HepG2 (cell line): ENCODE measurements around the gene IPO13. TPM values are rescaled to one million over a fixed set of nuclear protein-coding genes. Genes with fewer than 3 reads are reported as not detected.

Experiments used
- ATAC-seq: fragments of 200-7000 bp; cut with Tn5 transposase; 3 replicates; pipeline ENCODE4 v1.9.1; 2020; ENCODE audit warnings: mild to moderate bottlenecking, moderate library complexity
- BruUV-seq: library from RNA; stranded (reverse); fragments of 400-500 nt; replicated peaks from 2 replicates; lab custom pipeline; 2021; lab: Mats Ljungman, UMichigan
- CTCF ChIA-PET: fragments of 300-600 bp; formaldehyde crosslinking; extraction: SDS; loops from one replicate; lab custom pipeline; 2021; ENCODE audit warnings: low total read pairs, inconsistent platforms, low intra/inter-chr PET ratio; lab: Yijun Ruan, JAX
- POLR2A ChIA-PET: fragments of 350-600 bp; sonication (Branson Sonifier 250); formaldehyde crosslinking; loops from one replicate; lab custom pipeline; 2020; ENCODE audit warnings: antibody characterized with exemption, inconsistent platforms; lab: Yijun Ruan, JAX
- DNase-seq: peaks from one replicate; pipeline ENCODE4 v3.0.0-alpha.2; 2015; ENCODE audit warnings: low spot score
- FAIRE-seq: peaks from 3 replicates; lab custom pipeline; 2011; peaks lifted over from hg19 to GRCh38; lab: Jason Lieb, UNC
- H2AFZ ChIP-seq: one replicate; pipeline ENCODE4 v1.6.1; 2011; ENCODE audit warnings: low read length, inconsistent platforms
- H3K27ac ChIP-seq: fragments of 300-600 bp; 3 replicates; pipeline ENCODE4 v1.8.0; 2011; ENCODE audit warnings: mixed run types, mild to moderate bottlenecking, mixed read lengths, low read length, inconsistent platforms; ENCODE audit not compliant: insufficient read depth; ENCODE audit errors: extremely low read length
- H3K27me3 ChIP-seq, 2 experiments: fragments of 200-600 bp in 1 of 2; 2 replicates in 1 of 2; 3 replicates in 1 of 2; pipeline versions ENCODE4 v1.6.0 to v1.8.0; 2011; ENCODE audit warnings: low read length in 2 of 2, mild to moderate bottlenecking in 2 of 2, moderate library complexity in 2 of 2, inconsistent platforms in 1 of 2; ENCODE audit not compliant: insufficient read depth in 2 of 2, control insufficient read depth in 1 of 2
- H3K36me3 ChIP-seq, 2 experiments: fragments of 200-600 bp in 1 of 2; replicated peaks in 1 of 2; 2 replicates in 1 of 2; 3 replicates in 1 of 2; pipeline versions ENCODE4 v1.5.1 to v1.8.0; 2011; ENCODE audit warnings: low read length in 2 of 2, inconsistent platforms in 1 of 2; ENCODE audit not compliant: insufficient read depth in 2 of 2, control insufficient read depth in 1 of 2
- H3K4me1 ChIP-seq: 2 replicates; pipeline ENCODE4 v1.5.1; 2012; ENCODE audit warnings: low read length, inconsistent platforms; ENCODE audit not compliant: insufficient read depth
- H3K4me2 ChIP-seq: 2 replicates; pipeline ENCODE4 v1.6.0; 2011; ENCODE audit warnings: low read depth, low read length, inconsistent platforms
- H3K4me3 ChIP-seq, 3 experiments: fragments of 200-600 bp in 1 of 3; sonication (generic), shearing (Covaris generic) in 1 of 3; replicated peaks in 1 of 3; 2 replicates each; pipeline ENCODE4 v1.5.1; 2011 to 2016; ENCODE audit warnings: low read length in 3 of 3, inconsistent platforms in 2 of 3, low read depth in 2 of 3, mild to moderate bottlenecking in 2 of 3, control low read depth in 1 of 3, mixed read lengths in 1 of 3; ENCODE audit not compliant: insufficient read depth in 1 of 3
- H3K79me2 ChIP-seq: one replicate; pipeline ENCODE4 v1.6.1; 2011; ENCODE audit warnings: low read length, inconsistent platforms; ENCODE audit not compliant: insufficient read depth
- H3K9ac ChIP-seq: 2 replicates; pipeline ENCODE4 v1.6.0; 2011; ENCODE audit warnings: mild to moderate bottlenecking, low read depth, low read length, inconsistent platforms; ENCODE audit not compliant: insufficient read depth
- H3K9me3 ChIP-seq: 2 replicates; pipeline ENCODE4 v1.5.1; 2012; ENCODE audit warnings: mild to moderate bottlenecking, low read length
- H4K20me1 ChIP-seq: 2 replicates; pipeline ENCODE4 v1.6.0; 2011; ENCODE audit warnings: inconsistent platforms, mild to moderate bottlenecking, low read length, moderate library complexity; ENCODE audit not compliant: insufficient read depth
- CBX1 ChIP-seq: IDR thresholded peaks from one replicate; pipeline ENCODE4 v1.6.1; 2016; ENCODE audit warnings: antibody characterized with exemption, low read depth
- CENPX ChIP-seq: sonication (generic); formaldehyde crosslinking; IDR thresholded peaks from 2 replicates; pipeline ENCODE4 v1.9.0; 2021; ENCODE audit warnings: mild to moderate bottlenecking, missing genetic modification reagents, moderate library complexity
- CREB1 ChIP-seq, 2 experiments: fragments of 450-650 bp in 1 of 2; IDR thresholded peaks; 2 replicates each; pipeline ENCODE4 v1.6.1; 2016 to 2017; ENCODE audit warnings: control low read depth in 1 of 2, mild to moderate bottlenecking in 1 of 2, missing compliant biosample characterization in 1 of 2, missing genetic modification characterization in 1 of 2
- KAT2B ChIP-seq: fragments of 150-350 bp; IDR thresholded peaks from 2 replicates; pipeline ENCODE4 v1.6.1; 2014; ENCODE audit warnings: low read depth, low read length, borderline replicate concordance
- PREB ChIP-seq: sonication (generic); formaldehyde crosslinking; IDR thresholded peaks from 2 replicates; pipeline ENCODE4 v1.4.0; 2020; ENCODE audit warnings: missing genetic modification reagents
- TCF7 ChIP-seq: sonication (generic); IDR thresholded peaks from 2 replicates; pipeline ENCODE4 v1.6.1; 2016; ENCODE audit warnings: antibody characterized with exemption, low read depth
- ZNF234 ChIP-seq: sonication (generic); formaldehyde crosslinking; conservative IDR thresholded peaks from 2 replicates; pipeline ENCODE4 v1.5.1; 2020; ENCODE audit warnings: mild to moderate bottlenecking, missing genetic modification reagents
- ZNF576 ChIP-seq: sonication (generic); formaldehyde crosslinking; IDR thresholded peaks from 2 replicates; pipeline ENCODE4 v1.4.0; 2020; ENCODE audit warnings: mild to moderate bottlenecking, missing genetic modification reagents
- ZNF674 ChIP-seq: sonication (generic); formaldehyde crosslinking; IDR thresholded peaks from 2 replicates; pipeline ENCODE4 v1.5.0; 2020; ENCODE audit warnings: low read depth, mild to moderate bottlenecking, missing genetic modification reagents
- WGBS: methylation state at CpG from one replicate; pipeline ENCODE4 v1.1.6; 2017; ENCODE audit warnings: low lambda C conversion rate; 5-methylcytosine and 5-hydroxymethylcytosine counted together
- in situ Hi-C: cut with HindIII; loops from 2 replicates; pipeline ENCODE4 v1.10.0; 2017; ENCODE audit warnings: low pct_unique_long_range_greater_than_20kb; ENCODE audit not compliant: extremely low pct_ligation_motif_present
- intact Hi-C: fragments of 100-400 bp; cut with micrococcal nuclease; formaldehyde crosslinking; loops from one replicate; pipeline ENCODE4 v1.10.0; 2022; ENCODE audit not compliant: unreplicated experiment
- polyA plus RNA-seq, 8 experiments: library from polyadenylated mRNA; depleted of rRNA in 3 of 8; stranded (reverse) in 7 of 8; unstranded in 1 of 8; fragments of >200 nt; fragmentation: Illumina TruSeq in 4 of 8; extraction: Trizol in 4 of 8; gene quantifications; 2 replicates each; pipeline versions ENCODE4 v1.2.1 to v1.2.3, GENCODE V29; 2011 to 2016; ENCODE audit warnings: low read depth in 4 of 8, missing spikeins in 1 of 8, mixed read lengths in 1 of 8; ENCODE audit not compliant: insufficient read depth in 1 of 8
- total RNA-seq, 5 experiments: library from RNA; depleted of rRNA; stranded (reverse); fragments of >200 nt; fragmentation: Illumina TruSeq; extraction: Trizol; gene quantifications; 2 replicates each; pipeline ENCODE4 v1.2.3, GENCODE V29; 2016; ENCODE audit warnings: low read depth in 1 of 5

The IPO13 gene
- total and polyA plus RNA-seq, 2 of the 13 experiments (the other 11 are each of a cell fraction or from before 2014, with no cell fraction given): 12.9 to 15.6 TPM

GRCh38 chr1:43924516-43924915 lies 22.2 kb upstream of the IPO13 start:
- H2AFZ ChIP-seq: no peak overlapping the region
- H3K9me3 ChIP-seq: no peaks in the 10 kb centered on the region
- H3K4me2 ChIP-seq: no peak overlapping the region
- DNase-seq: no peak
- intact Hi-C loops (no loop called here), in situ Hi-C loops (no loop called here)
- WGBS: 86% methylated on average over 4 of the region's 4 CpGs
- H3K4me1 ChIP-seq: no peaks in the 10 kb centered on the region
- FAIRE-seq: no peak
- H3K36me3 ChIP-seq: peaks cover 0 to 3% of the 10 kb centered on the region in 2 experiments; a peak in 1 of 5 replicates
- TF ChIP-seq PREB (CRISPR knock-in tag): no peak
- TF ChIP-seq TCF7: no peak
- no peak for TF ChIP-seq KAT2B
- TF ChIP-seq CBX1: no peak
- TF ChIP-seq ZNF674 (CRISPR knock-in tag): no peak
- no peak for TF ChIP-seq ZNF576
- no peak for TF ChIP-seq ZNF234 (CRISPR knock-in tag)
- TF ChIP-seq CREB1 (IDR thresholded peaks at IDR 0.05): no peak
- TF ChIP-seq CREB1 (CRISPR knock-in tag; IDR thresholded peaks at IDR 0.05): no peak
- no peak for TF ChIP-seq CENPX
- no peak overlapping the region for H3K27ac ChIP-seq
- BruUV-seq: no TSS peak
- H3K27me3 ChIP-seq: no peaks in the 10 kb centered on the region
- no peak overlapping the region for H3K9ac ChIP-seq
- H3K79me2 ChIP-seq: no peaks in the 10 kb centered on the region
- ATAC-seq: no peak
- ChIA-PET CTCF (no interaction called here), POLR2A (no interaction called here)
- H4K20me1 ChIP-seq: no peaks in the 10 kb centered on the region
- no peak overlapping the region for H3K4me3 ChIP-seq
